Nephron progenitor cell (in vitro differentiated cells): ENCODE measurements around the gene FBP1.
A peak's percentile ranks its signal among the peaks of the same experiment; 100 is the strongest.

Source experiments
- DNase-seq: peaks from one replicate; pipeline ENCODE4 v3.0.0; 2021
- H3K27ac Mint-ChIP-seq: 2 replicates; pipeline ENCODE4 v1.8.0; 2021; ENCODE audit warnings: mild to moderate bottlenecking, moderate library complexity, mixed read lengths
- H3K27me3 Mint-ChIP-seq: 2 replicates; pipeline ENCODE4 v1.8.0; 2021; ENCODE audit warnings: mild to moderate bottlenecking, low read depth, mixed read lengths; ENCODE audit not compliant: poor library complexity
- H3K36me3 Mint-ChIP-seq: 2 replicates; pipeline ENCODE4 v1.8.0; 2021; ENCODE audit warnings: low read depth, mixed read lengths
- H3K4me1 Mint-ChIP-seq: 2 replicates; pipeline ENCODE4 v1.8.0; 2021; ENCODE audit warnings: mixed read lengths
- H3K4me3 Mint-ChIP-seq: 2 replicates; pipeline ENCODE4 v1.8.0; 2021; ENCODE audit warnings: mild to moderate bottlenecking, moderate library complexity, mixed read lengths
- H3K9me3 Mint-ChIP-seq: 2 replicates; pipeline ENCODE4 v1.8.0; 2021; ENCODE audit warnings: mild to moderate bottlenecking, moderate library complexity, mixed read lengths
- TF ChIP-seq, protein P1 (sequence below): fragments of 200-600 bp; sonication (generic); IDR thresholded peaks from 2 replicates; pipeline ENCODE4 v1.5.0; 2021; ENCODE audit warnings: antibody characterized with exemption

Gene FBP1

GRCh38 chr9:94654165-94654894 lies 15.0 kb upstream of the FBP1 start:
- H3K27ac Mint-ChIP-seq: no peak overlapping the region
- peaks cover 2% of the 10 kb centered on the region for H3K27me3 Mint-ChIP-seq
- no peaks in the 10 kb centered on the region for H3K9me3 Mint-ChIP-seq
- H3K4me1 Mint-ChIP-seq: peaks cover 27% of the 10 kb centered on the region
- DNase-seq: no peak
- no peaks in the 10 kb centered on the region for H3K36me3 Mint-ChIP-seq
- H3K4me3 Mint-ChIP-seq: no peak overlapping the region
- TF ChIP-seq, protein P1, sequence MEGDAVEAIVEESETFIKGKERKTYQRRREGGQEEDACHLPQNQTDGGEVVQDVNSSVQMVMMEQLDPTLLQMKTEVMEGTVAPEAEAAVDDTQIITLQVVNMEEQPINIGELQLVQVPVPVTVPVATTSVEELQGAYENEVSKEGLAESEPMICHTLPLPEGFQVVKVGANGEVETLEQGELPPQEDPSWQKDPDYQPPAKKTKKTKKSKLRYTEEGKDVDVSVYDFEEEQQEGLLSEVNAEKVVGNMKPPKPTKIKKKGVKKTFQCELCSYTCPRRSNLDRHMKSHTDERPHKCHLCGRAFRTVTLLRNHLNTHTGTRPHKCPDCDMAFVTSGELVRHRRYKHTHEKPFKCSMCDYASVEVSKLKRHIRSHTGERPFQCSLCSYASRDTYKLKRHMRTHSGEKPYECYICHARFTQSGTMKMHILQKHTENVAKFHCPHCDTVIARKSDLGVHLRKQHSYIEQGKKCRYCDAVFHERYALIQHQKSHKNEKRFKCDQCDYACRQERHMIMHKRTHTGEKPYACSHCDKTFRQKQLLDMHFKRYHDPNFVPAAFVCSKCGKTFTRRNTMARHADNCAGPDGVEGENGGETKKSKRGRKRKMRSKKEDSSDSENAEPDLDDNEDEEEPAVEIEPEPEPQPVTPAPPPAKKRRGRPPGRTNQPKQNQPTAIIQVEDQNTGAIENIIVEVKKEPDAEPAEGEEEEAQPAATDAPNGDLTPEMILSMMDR: no peak

DNA sequence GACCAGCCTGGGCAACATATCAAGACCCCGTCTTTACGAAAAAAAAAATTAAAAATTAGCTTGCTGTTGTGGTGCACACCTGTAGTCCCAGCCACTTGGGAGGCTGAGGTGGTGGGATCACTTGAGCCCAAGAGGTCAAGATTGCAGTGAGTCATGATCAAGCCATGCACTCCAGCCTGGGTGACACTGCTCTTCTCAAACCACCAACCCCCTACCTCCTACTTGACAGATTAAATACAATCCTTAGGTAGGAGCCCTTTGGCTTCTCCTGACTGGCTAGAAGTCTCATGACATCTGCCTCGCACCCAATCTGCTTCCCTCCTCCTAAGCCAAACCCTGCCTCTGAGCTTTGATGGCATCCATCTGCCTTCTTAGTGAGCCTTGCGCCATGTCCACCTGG lies 11.6 kb upstream of the FBP1 start:
- Mint-ChIP-seq H3K27ac (no peak overlapping the region), H3K4me1 (peaks cover 46% of the 10 kb centered on the region), H3K27me3 (peaks cover 5% of the 10 kb centered on the region), H3K36me3 (no peaks in the 10 kb centered on the region), H3K4me3 (no peak overlapping the region), H3K9me3 (no peaks in the 10 kb centered on the region)
- DNase-seq: no peak
- TF ChIP-seq, protein P1: no peak

- Mint-ChIP-seq H3K4me1 (peaks cover 55% of the 10 kb centered on the region), H3K4me3 (no peak overlapping the region), H3K36me3 (no peaks in the 10 kb centered on the region), H3K9me3 (no peaks in the 10 kb centered on the region), H3K27ac (no peak overlapping the region), H3K27me3 (peaks cover 5% of the 10 kb centered on the region)
- TF ChIP-seq, protein P1: no peak
- no peak for DNase-seq
These were observed 9.9 kb upstream of the FBP1 start for GRCh38 chr9:94649100-94649819.

DNA sequence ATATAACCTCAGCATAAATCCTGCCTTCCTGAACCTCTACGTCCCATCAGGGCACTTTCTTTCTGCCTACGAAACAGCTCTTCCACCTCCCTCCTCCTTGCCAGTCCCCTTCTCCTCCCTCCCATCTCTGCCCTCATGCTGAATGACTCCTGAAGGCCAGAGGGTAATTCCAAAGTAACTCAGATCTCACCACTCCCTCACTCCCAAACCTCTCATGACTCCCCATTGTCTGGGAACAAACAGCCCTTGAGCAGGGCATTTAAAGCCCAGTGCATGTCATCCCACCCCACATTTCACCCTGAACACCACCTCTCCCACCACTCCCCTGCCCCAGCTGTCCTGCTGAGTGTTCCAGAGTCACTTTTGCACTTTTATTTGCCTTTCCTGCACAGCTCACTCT lies 8.9 kb upstream of the FBP1 start:
- Mint-ChIP-seq H3K4me3 (no peak overlapping the region), H3K27me3 (peaks cover 5% of the 10 kb centered on the region), H3K9me3 (no peaks in the 10 kb centered on the region), H3K27ac (no peak overlapping the region), H3K4me1 (peaks cover 55% of the 10 kb centered on the region), H3K36me3 (no peaks in the 10 kb centered on the region)
- TF ChIP-seq, protein P1: no peak
- DNase-seq: no peak

GRCh38 chr9:94645901-94646300 lies 6.6 kb upstream of the FBP1 start:
- DNase-seq: peak; percentile 50
- H3K4me1 Mint-ChIP-seq: peaks cover 41% of the 10 kb centered on the region
- peak overlapping the region; percentile 36 for H3K27ac Mint-ChIP-seq
- peaks cover 16% of the 10 kb centered on the region for H3K27me3 Mint-ChIP-seq
- H3K36me3 Mint-ChIP-seq: no peaks in the 10 kb centered on the region
- no peaks in the 10 kb centered on the region for H3K9me3 Mint-ChIP-seq
- TF ChIP-seq, protein P1: no peak
- H3K4me3 Mint-ChIP-seq: no peak overlapping the region
